Lower leg skin (tissue), 4 donors: ENCODE data around the gene MRPL21. TPM values are rescaled to one million over a fixed set of nuclear protein-coding genes. Genes with fewer than 3 reads are reported as not detected.

Source experiments
- DNase-seq, 2 donors: peaks; one replicate each; pipeline ENCODE4 v3.0.0-alpha.2; 2019; ENCODE audit warnings: low spot score in 2 of 2
- H3K4me3 ChIP-seq: fragments of 200-600 bp; sonication (generic); 2 replicates; pipeline ENCODE4 v1.5.1; 2017; ENCODE audit warnings: mild to moderate bottlenecking, low read depth; ENCODE audit not compliant: poor library complexity, severe bottlenecking
- CTCF ChIP-seq, 3 donors: fragments of 450-650 bp; IDR thresholded peaks; one replicate each; pipeline ENCODE4 v1.5.1; 2016; ENCODE audit warnings: antibody characterized with exemption in 3 of 3, mild to moderate bottlenecking in 3 of 3, moderate library complexity in 2 of 3
- POLR2A ChIP-seq, 2 donors: fragments of 450-650 bp; IDR thresholded peaks; one replicate each; pipeline ENCODE4 v1.6.1; 2016 to 2017; ENCODE audit warnings: antibody characterized with exemption in 2 of 2, mild to moderate bottlenecking in 1 of 2, moderate library complexity in 1 of 2
- whole genome bisulfite sequencing, 2 donors: methylation state at CpG; one replicate each; pipeline ENCODE4 v1.1.5; 2018; 5-methylcytosine and 5-hydroxymethylcytosine counted together
- intact Hi-C: fragments of 100-400 bp; cut with DNase I; formaldehyde crosslinking; loops from one replicate; pipeline ENCODE4 v1.15.0; 2023; ENCODE audit warnings: low total_unique reads
- total RNA-seq, 4 donors: library from RNA; depleted of rRNA; stranded (reverse); fragments of >200 nt; gene quantifications; one replicate each; pipeline ENCODE4 v1.1.0, GENCODE V29; 2016

MRPL21 gene
- total RNA-seq = 10 to 100 TPM; 34.0 to 54.5 (median 41.8) TPM

GRCh38 chr11:68903288-68904247 lies at the start of gene MRPL21, which contains the start of gene IGHMBP2:
TSS of gene MRPL21 (minus strand) at chr11:68903832. CDS start at chr11:68903810, 22 bp downstream.
TSS of gene IGHMBP2 (plus strand) at chr11:68903891. CDS start at chr11:68903953, 62 bp downstream.
- peak; percentile 73 to 97 for DNase-seq
- TF ChIP-seq POLR2A (IDR thresholded peaks at IDR 0.05) = no peak
- TF ChIP-seq CTCF (IDR thresholded peaks at IDR 0.05) = no peak
- intact Hi-C loops = no loop called here
- peak within 1 kb of the TSS; percentile 88 for H3K4me3 ChIP-seq
- WGBS, 2 donors = 1% methylated on average over 48 to 68 of the region's 78 CpGs

DNA sequence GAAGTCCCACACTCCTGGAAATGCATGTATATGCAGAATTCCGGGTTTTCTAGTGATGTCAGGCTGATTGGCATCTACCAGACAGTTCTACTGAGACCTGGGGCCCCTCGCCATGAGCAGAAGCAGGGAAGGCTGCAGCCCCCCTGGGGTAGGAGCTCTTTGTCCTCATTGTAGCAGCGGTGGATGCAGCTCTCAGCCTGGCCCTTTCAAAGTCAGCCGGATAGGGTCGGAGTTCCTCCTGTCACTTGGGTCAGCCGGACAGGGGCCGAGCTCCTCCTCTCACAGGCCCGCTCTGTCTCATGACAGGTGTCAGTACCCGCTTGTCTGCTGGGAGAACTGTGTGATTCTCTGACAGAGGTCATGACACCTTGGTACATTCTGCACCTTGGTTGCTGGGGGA lies 47.1 kb upstream of the MRPL21 start:
- H3K4me3 ChIP-seq = no peak overlapping the region
- TF ChIP-seq POLR2A (IDR thresholded peaks at IDR 0.05) = no peak
- TF ChIP-seq CTCF (IDR thresholded peaks at IDR 0.05) = no peak
- intact Hi-C loops = no loop called here
- WGBS, 2 donors = 85 to 88% methylated on average over 5 to 9 of the region's 9 CpGs
- no peak for DNase-seq

DNA sequence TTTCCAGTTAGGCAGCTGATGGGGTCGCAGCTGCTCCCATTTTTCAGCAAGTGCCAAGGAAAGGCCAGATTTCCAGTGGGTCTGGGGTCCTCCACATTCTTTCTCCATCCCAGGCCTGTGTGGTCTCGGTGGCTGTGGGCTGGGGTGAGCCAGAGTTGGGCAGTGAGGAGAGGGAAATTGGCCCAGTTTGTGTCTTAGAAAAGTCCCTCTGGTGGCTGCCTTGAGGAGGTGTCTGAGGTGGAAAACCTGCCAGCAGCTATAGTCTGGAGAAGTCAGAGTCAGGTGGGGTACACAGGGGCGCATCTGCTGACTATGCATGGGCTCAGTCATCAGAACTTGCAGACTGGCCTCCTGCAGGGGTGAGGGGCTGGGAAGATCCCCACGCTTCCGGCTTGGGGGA lies 46.6 kb upstream of the MRPL21 start:
- H3K4me3 ChIP-seq = no peak overlapping the region
- TF ChIP-seq CTCF (IDR thresholded peaks at IDR 0.05) (no peak), POLR2A (IDR thresholded peaks at IDR 0.05) (no peak)
- intact Hi-C loops = no loop called here
- WGBS, 2 donors = 69 to 80% methylated on average over 5 of the region's 5 CpGs
- no peak for DNase-seq

DNA sequence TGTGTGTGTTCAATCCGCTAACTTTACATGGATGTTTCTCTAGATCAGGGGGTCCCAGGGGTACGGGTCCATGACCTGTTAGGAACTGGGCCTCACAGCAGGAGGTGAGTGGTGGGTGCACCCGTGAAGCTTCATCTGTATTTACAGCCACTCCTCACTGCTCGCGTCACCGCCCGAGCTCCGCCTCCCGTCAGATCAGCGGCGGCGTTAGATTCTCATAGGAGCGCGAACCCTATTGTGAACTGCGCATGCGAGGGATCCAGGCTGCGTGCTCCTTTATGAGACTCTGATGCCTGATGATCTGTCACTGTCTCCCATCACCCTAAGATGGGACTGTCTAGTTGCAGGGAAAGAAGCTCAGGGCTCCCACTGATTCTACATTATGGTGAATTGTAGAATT lies 45.3 kb upstream of the MRPL21 start:
- TF ChIP-seq POLR2A (IDR thresholded peaks at IDR 0.05) (no peak), CTCF (IDR thresholded peaks at IDR 0.05) (no peak)
- intact Hi-C loops = no loop called here
- H3K4me3 ChIP-seq = no peak overlapping the region
- WGBS, 2 donors = 94% methylated on average over 17 of the region's 17 CpGs
- DNase-seq = no peak

DNA sequence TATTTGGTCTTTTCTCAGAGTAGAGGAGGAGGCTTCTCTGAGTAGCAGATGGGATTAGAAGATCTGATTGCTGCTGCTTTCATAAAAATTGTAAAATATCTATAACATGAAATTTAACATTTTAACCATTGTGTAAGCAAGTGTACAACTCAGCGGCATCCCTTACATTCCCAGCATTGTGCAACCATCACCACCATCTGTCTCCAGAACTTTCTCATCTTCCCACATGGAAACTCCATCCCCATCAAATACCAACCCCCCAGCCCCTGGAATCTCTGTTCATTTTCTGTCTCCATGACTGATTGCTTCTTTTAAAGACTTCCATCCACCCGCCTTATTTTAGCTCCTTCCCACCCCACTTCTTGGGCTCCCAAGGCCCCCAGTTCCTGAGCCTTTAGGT lies 44.9 kb upstream of the MRPL21 start:
- DNase-seq = no peak
- intact Hi-C loops = no loop called here
- no peak overlapping the region for H3K4me3 ChIP-seq
- TF ChIP-seq CTCF (IDR thresholded peaks at IDR 0.05) = no peak
- TF ChIP-seq POLR2A (IDR thresholded peaks at IDR 0.05) = no peak
- WGBS, 2 donors = 59 to 75% methylated on average over 2 of the region's 2 CpGs
